SHP77 treated with DMSO at 0.1 percent for 48 hours (cell line): ENCODE measurements around the gene HTRA2.

Source experiments
- DNase-seq: peaks from one replicate; lab custom pipeline; 2025; lab: John Stamatoyannopoulos, UW

The HTRA2 gene

GRCh38 chr2:74500578-74500946 is 29.2 kb upstream of the HTRA2 start:
- DNase-seq: no peak

- no peak for DNase-seq
Observed at GRCh38 chr2:74501335-74502071, 28.2 kb upstream of the HTRA2 start.

DNA sequence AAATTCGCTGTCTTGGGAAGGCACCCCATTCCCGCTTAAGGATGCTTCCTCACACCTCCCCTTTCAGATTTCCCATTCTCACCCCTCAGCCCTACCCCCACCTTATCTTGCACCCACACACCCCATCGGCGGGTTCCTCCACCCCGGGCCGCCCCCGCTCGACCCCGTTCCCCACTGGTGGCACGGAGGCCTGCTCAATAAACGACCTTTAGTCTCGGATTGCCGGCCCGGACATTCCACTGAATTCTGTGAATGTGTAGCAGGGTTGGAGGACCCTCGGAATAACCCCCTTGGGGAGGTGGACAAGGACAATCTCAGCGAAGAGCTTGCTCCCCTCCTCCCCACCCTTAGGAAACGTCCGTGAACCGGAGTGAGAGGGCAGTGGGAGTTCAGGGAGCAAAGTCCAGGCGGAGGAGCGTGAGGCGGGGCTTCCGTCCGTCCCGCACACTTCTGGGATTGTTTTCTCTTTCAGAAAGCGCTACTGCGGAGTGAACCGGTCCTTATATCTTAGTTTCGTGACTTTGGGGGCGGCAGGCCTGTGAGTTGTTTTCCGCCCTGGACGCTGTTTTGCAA is 27.5 kb upstream of the HTRA2 start:
- DNase-seq: no peak

DNA sequence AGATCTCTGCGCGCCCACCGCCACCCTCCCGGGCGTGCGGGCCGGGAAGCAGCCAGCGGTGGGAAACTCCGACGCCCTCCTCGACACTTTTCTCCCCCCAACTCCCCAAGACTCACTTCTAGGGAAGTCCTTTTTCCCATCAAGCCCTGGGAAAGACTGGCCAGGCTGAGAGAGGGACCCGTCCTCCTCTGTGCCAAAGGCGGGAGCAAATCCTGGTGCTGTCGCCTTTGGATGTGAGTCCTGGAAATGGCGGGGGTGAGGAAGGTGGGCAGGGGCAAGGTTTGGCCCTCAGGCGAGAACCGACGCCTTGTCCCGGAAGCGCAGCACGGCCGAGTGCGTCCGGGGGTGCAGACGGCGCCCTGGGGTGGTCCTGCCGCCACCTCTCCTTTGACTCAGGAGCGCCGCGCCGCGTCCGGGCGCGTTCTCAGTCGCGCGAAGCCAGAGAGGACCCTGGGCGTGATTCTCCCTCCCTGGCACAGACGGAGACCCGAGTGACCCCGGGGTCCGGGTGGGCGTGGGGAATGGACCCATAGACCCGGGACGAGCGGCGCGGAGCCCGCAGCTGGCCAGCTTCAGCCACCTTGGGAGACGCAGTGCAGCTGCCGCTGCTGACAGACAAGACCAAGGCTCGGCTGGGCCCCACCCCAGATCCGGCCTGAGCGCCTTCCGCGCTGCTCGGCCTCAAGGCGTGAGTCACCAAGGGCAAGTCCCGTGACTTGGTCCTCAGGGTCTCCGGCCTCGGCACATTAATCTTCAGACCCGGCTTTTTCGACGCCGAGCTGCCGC is 26.8 kb upstream of the HTRA2 start:
- DNase-seq: no peak

DNA sequence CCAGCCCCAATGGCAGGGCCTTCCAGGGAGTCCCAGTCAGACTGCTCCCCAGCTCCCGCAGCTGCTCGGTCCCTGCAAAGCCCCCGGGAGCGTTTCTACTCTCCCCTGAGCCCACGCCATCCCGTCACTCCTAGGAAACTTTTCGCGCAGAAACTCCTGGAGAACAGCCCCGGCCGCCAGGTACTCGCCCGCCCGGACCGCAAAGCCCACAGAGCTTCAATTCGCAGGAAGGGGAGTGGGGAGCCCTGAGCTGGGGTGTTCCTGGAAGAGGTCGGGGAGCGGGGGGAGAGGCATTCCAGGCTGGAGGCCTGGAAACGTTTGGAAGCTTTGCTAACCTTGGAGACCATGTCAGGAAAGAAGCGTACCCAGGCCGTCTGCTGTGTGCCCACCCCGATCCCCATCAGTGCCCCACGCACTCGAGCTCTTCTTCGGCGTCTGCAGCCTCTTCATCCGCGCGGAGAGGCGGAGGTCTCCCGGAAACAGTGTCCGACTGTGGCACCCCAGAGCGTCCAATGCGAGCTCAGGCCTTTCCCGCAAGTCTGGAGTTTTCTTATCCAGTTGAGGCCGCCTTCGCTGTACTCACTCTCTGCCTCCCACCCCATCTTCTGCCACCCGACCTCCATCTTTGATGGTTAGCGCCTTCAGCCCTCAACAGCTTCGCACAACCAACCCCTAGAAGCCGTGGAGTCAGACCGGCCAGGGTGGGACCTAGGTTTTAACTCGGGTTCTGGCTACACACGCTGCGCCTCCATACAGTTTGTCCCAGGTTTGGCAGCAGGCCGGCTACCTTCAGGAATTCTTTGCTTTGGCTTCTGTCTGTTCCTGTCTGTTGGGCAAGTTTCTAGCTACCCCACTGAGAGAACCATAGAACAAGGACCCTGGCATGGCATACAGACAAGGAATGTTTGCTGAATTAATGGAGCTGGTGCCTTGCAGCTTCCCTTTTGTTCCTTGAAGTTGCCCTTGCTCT is 25.9 kb upstream of the HTRA2 start:
- no peak for DNase-seq

DNA sequence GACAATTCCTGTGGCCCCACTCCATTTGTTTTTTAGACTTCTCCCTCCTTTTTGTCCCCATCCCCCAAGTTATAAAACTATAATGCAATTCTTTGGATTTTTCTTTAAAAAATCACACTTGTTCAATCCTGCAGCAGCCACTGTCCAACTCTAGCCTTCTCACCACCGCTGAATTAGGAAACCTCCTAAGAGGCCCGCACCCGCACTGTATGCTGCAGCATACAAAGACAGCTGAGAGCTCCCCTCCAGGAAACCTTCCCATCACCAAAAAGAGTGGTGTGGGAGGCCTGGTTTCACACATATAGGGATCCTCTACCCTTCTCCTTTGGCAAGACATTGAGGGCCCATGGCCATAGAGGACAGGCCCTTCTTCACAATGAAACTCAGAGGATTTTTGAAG is 25.1 kb upstream of the HTRA2 start:
- DNase-seq: no peak

DNA sequence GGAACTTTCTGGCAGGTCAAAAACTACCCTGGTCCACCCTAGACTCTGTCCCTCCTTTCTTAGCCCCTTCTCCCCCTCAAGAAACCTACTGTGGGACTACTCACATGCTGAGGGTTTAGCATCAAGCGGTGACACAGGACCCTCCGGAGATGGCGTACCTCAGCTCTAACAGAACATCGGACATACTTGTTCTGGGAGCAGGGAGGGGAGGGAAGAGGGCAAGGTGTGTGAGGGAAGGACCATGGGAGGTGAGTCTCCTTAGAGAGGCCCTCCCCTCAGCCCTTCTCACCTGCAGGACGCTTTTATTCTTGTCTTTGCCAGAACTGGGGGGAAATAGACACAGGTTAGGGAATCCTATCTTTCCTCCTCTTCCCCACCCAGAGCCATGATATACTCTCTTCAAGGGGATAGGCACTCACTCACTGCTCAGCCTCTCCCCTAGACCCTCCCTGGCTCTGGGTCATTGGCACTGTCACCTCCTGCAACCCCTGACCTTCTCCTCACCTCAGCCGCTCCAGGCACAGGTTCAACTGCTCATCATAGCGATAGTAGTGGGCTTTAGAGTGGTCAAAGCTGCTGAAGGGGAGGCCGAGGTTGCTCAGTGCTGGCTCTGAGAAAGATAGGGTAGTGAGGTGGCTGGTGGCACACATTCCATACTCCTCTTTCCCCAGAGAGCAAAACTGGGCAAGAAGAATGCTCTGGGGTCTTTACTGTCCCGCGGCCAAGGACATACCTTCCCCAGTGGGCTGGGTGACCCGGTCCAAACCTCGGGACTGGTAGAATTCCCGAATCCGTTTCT is 24.1 kb upstream of the HTRA2 start:
- no peak for DNase-seq

GRCh38 chr2:74507145-74507925 is 22.4 kb upstream of the HTRA2 start, which contains the start of gene PCGF1:
Gene PCGF1, minus strand, starts transcription at chr2:74507695. Its CDS starts 27 bp downstream, at chr2:74507668.
- DNase-seq: peak; percentile 96

- DNase-seq: no peak
Observed at GRCh38 chr2:74507926-74508520, 21.7 kb upstream of the HTRA2 start.

GRCh38 chr2:74510272-74510671 is 19.5 kb upstream of the HTRA2 start:
- no peak for DNase-seq

DNA sequence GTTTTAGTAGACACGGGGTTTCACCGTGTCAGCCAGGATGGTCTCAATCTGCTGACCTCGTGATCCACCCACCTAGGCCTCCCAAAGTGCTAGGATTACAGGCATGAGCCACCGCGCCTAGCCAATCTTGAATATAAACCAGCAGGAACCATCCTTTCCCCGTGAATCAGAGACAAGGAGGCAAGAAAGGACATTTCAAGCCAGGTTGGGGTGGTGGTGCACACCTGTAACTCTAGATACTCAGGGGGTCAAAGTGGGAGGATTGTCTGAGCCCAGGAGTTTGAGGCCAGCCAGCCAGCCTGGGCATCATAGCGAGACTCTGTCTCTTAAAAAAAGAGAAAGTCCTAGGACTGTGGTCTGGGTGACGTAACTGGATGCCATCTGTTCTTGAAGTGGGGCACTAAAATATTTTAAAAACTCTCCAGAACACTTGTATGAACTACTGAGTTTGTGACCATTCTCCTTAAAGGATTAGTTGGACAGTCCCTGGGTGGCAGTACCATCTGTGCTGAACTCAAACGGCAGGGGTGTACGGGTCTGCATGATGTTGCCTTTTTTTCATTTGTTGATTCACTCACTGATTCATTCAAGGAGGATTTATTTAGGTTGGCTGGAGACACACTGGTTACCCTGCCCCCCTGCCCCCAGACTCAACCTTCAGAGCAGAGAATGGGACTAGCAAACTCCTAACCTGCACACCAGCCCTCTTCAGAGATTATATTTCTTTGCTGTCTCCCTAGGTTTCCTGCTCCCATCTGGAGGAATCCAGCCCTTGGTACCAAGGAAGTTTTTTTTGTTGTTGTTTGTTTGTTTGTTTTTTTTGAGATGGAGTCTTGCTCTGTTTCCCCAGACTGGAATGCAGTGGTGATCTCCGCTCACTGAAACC is 18.4 kb upstream of the HTRA2 start:
- no peak for DNase-seq

DNA sequence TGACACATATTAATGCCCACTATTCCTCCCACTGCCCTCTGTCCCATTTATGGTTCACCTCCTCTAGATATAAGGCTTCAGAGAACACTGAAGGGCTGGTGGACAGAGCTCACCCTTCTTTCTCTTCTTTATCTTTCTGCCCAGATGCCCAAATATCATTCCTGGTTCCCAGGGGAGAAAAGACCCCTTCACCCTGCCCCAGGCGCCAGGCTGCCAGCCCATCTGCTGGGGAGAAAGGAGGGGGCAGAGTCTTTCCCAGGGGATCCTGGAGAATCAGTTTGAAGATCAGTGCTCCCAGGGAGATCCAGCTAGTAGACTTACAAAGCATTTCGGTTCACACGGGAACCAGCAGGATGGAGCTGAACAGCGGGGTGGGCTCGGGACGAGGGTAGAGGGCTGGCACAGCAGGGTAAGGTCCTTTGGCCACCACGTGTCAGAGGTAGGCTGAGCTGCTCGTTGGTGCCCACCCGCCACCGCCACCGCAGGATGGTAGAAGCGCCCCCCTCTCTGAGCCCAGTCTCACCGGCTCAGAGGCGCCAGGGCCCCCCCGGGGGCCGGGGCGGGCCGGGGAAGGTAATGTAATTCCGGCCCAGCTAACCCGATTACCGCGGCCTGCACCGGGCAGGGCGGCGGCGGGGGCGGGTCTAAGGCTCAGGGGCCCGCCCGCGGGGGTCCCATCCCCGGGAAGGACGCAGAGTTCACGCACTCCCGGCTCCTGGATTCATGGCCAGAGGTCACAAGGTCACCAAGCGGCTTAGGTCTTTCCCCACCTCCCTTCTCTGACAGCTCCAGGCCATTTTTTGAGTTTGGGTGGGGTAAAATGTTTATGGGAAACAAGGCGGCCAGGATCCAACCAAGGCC is 16.8 kb upstream of the HTRA2 start:
- no peak for DNase-seq

GRCh38 chr2:74513605-74514367 is 15.9 kb upstream of the HTRA2 start:
- DNase-seq: no peak

DNA sequence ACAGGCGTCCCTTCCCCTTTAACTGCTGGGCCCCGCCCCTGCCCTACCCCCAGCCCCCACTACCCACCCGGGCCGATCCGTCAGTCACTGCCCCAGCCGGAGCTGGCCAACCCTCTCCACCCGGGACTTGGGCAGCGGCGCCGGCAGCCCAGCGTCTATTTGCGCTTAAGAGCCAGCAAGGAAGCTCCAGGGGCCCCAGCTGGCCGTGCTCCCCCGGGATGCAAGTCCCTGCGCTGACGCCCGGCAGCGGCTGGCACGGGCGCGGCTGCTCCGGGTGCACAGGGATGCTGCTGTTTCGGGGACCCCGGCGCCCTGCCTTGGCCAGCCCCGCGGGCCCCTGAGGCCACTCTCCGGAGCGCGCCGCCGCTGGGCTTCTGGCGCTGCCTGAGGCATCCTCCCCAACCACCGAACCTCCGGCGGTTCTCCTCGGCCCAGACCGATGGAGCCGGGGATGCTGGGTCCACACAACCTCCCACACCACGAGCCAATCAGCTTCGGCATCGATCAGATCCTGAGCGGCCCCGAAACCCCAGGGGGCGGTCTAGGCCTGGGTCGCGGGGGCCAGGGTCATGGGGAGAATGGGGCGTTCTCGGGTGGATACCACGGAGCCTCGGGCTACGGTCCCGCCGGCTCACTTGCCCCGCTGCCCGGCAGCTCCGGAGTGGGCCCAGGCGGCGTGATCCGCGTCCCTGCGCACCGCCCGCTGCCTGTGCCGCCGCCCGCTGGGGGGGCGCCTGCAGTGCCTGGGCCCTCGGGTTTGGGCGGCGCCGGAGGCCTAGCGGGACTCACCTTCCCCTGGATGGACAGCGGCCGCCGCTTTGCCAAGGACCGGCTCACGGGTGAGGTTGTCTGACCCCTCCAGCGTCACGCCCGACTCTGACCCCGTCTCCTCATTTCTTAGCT is 15.1 kb upstream of the HTRA2 start, which contains the start of gene TLX2:
TLX2 (plus strand) TSS at position 83 of the 903 bp plus-strand sequence; CDS start at position 440, 357 bp downstream.
- no peak for DNase-seq

DNA sequence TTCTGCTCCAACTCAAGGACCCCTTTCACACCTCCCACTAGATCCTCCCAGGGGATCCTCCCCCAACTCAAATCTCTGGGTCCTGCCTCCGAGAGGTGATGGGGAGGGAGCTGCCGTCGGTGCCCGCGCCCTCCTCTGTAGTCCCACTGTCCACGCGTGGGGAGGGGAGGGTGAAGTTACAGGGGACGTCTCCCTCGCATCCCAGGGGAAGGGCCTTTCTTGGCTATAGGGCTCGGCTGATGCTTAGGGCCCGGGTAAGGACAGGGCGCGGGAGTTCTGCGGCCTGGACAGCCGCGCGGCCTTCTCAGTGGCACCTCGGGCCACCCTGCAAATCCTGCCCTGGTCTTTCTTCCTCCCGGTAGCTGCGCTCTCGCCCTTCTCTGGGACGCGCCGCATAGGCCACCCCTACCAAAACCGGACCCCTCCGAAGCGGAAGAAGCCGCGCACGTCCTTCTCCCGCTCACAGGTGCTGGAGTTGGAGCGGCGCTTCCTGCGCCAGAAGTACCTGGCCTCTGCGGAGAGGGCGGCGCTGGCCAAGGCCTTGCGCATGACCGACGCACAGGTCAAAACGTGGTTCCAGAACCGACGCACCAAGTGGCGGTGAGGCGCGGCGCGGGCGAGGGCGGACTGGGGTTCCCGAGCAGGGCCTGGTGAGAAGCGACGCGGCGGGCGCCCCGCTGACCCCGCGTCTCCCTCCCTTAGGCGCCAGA is 14.3 kb upstream of the HTRA2 start:
- DNase-seq: no peak
